K562 (cell line): ENCODE results near the gene SPATA32. TPM values are rescaled to one million over a fixed set of nuclear protein-coding genes. Genes with fewer than 3 reads are reported as not detected.

Experiments
- ATF1 ChIP-seq, 2 experiments: fragments of 450-650 bp in 1 of 2; IDR thresholded peaks; 2 replicates each; pipeline ENCODE4 v1.6.1; 2016; ENCODE audit warnings: missing compliant biosample characterization in 1 of 2, missing genetic modification characterization in 1 of 2
- BRD9 ChIP-seq: fragments of 450-650 bp; IDR thresholded peaks from 2 replicates; pipeline ENCODE4 v1.6.1; 2018; ENCODE audit warnings: low read depth; ENCODE audit not compliant: partially characterized antibody
- CBX1 ChIP-seq: sonication (generic); IDR thresholded peaks from 2 replicates; pipeline ENCODE4 v1.6.1; 2016; ENCODE audit warnings: antibody characterized with exemption, low read depth, mild to moderate bottlenecking
- EGR1 ChIP-seq: fragments of 450-650 bp; conservative IDR thresholded peaks from 2 replicates; pipeline ENCODE4 v1.6.1; 2017; ENCODE audit warnings: mild to moderate bottlenecking
- FOXK1 ChIP-seq: sonication (generic); formaldehyde crosslinking; IDR thresholded peaks from 2 replicates; pipeline ENCODE4 v1.8.0; 2022; ENCODE audit warnings: missing genetic modification reagents, mild to moderate bottlenecking, borderline replicate concordance
- MBD2 ChIP-seq: sonication (generic); IDR thresholded peaks from 2 replicates; pipeline ENCODE4 v1.6.1; 2016; ENCODE audit warnings: low read depth, borderline replicate concordance
- PHB ChIP-seq: fragments of 250-450 bp; sonication (Bioruptor Pico); IDR thresholded peaks from 2 replicates; pipeline ENCODE4 v1.5.0; 2021
- SIRT6 ChIP-seq: IDR thresholded peaks from one replicate; pipeline ENCODE4 v1.6.1; 2012; ENCODE audit warnings: low read depth, mild to moderate bottlenecking, control low read depth, inconsistent platforms, low read length, moderate library complexity
- SIX5 ChIP-seq, 2 experiments: IDR thresholded peaks; 2 replicates each; pipeline ENCODE4 v1.6.1; 2011; ENCODE audit warnings: low read length in 2 of 2, borderline replicate concordance in 1 of 2, low read depth in 1 of 2, mild to moderate bottlenecking in 1 of 2, moderate library complexity in 1 of 2; ENCODE audit not compliant: insufficient read depth in 1 of 2
- SRF ChIP-seq, 2 experiments: fragments of 250-450, 450-650 bp in 1 of 2; sonication (Bioruptor Pico) in 1 of 2; sonication (generic) in 1 of 2; formaldehyde crosslinking; IDR thresholded peaks; 2 replicates each; pipeline versions ENCODE4 v1.5.0 to v1.5.1; 2020 to 2022; ENCODE audit warnings: mild to moderate bottlenecking in 1 of 2, missing genetic modification reagents in 1 of 2
- ZNF224 ChIP-seq: sonication (generic); formaldehyde crosslinking; IDR thresholded peaks from 2 replicates; pipeline ENCODE4 v1.8.0; 2022; ENCODE audit warnings: mild to moderate bottlenecking, missing genetic modification reagents
- ZNF311 ChIP-seq: fragments of 250-450 bp; sonication (Bioruptor Pico); IDR thresholded peaks from 2 replicates; pipeline ENCODE4 v1.4.0; 2020; ENCODE audit warnings: mild to moderate bottlenecking, moderate library complexity
- ZNF41 ChIP-seq: fragments of 250-450 bp; sonication (Bioruptor Pico); conservative IDR thresholded peaks from 2 replicates; pipeline ENCODE4 v1.4.0; 2020; ENCODE audit warnings: mild to moderate bottlenecking
- ZNF707 ChIP-seq: fragments of 250-450 bp; sonication (Bioruptor Pico); conservative IDR thresholded peaks from 2 replicates; pipeline ENCODE4 v1.8.0; 2022; ENCODE audit warnings: inconsistent platforms, mild to moderate bottlenecking, moderate library complexity
- polyA plus RNA-seq, 8 experiments: library from polyadenylated mRNA; depleted of rRNA in 4 of 8; stranded (reverse) in 5 of 8; unstranded in 3 of 8; fragments of >200 nt; fragmentation: Nextera tagmentation in 2 of 8; fragmentation: Illumina TruSeq in 1 of 8; extraction: Ambion mirVana in 2 of 8; extraction: Trizol in 1 of 8; gene quantifications; 2 replicates each; pipeline versions ENCODE4 v1.2.1 to v1.2.3, GENCODE V29; 2011 to 2014; ENCODE audit warnings: inconsistent platforms in 1 of 8, missing spikeins in 1 of 8
- total RNA-seq, 7 experiments: library from RNA; depleted of rRNA in 6 of 7; stranded (reverse); fragments of >200 nt in 6 of 7; fragmentation: Illumina TruSeq in 2 of 7; extraction: Trizol in 2 of 7; gene quantifications; 2 replicates each; pipeline versions ENCODE4 v1.2.1 to v1.2.3, GENCODE V29; 2011 to 2021; ENCODE audit warnings: low replicate concordance in 1 of 7
- TF ChIP-seq, protein P1 (sequence below): sonication (generic); formaldehyde crosslinking; IDR thresholded peaks from 2 replicates; pipeline ENCODE4 v1.8.0; 2022; ENCODE audit warnings: mild to moderate bottlenecking, missing genetic modification reagents
- TF ChIP-seq, protein P2 (sequence below), 2 experiments: fragments of 450-650 bp; IDR thresholded peaks; 2 replicates each; pipeline ENCODE4 v1.6.1; 2018; ENCODE audit warnings: mild to moderate bottlenecking in 2 of 2, low read depth in 1 of 2; ENCODE audit not compliant: partially characterized antibody in 2 of 2
- TF ChIP-seq, protein P3 (sequence below): fragments of 450-650 bp; IDR thresholded peaks from 2 replicates; pipeline ENCODE4 v1.6.1; 2017; ENCODE audit warnings: antibody characterized with exemption

Gene SPATA32
- total and polyA plus RNA-seq, 9 of the 15 experiments (the other 6 are each of a cell fraction or from before 2014, with no cell fraction given): 0.03 to 0.06 TPM; not detected in 7

DNA sequence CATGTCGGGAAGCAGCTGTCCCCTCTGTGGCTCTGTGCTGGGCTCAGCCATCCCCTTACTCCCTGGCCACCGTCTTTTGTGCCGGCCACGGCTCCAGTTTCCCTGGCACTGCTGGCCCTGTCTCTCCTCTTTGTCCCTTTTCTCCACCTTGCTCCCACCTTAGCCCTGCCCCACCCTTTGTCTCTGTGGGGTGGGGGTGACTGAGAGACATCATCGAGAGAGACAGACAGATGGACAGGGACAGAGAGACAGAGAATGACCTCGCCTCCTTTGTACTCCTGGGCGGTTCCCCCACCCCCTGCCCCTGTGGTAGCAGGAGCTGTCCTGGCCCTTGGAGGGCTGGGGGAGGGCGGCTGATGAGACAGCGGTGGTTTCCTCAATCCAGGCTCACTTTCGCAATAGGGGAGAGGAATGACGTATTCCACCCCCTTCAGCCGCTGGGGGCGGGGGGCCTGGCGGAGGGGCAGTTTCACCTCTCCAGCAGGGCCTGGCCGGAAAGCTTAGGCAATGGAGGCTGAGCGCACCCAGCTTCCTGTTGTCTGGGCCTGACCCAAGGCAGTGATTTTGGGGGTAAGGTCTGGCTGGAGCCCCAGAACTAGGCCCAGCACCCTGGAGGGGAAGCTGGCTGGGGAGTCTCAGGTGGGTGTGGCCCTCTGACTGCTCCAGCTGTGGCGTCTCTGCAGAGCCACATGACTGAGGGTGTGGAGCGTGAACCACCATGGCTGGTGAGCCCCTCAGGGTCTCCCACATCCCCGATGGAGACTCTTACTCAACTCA, 32.9 kb downstream of the SPATA32 start (continued):
- TF ChIP-seq, protein P1, sequence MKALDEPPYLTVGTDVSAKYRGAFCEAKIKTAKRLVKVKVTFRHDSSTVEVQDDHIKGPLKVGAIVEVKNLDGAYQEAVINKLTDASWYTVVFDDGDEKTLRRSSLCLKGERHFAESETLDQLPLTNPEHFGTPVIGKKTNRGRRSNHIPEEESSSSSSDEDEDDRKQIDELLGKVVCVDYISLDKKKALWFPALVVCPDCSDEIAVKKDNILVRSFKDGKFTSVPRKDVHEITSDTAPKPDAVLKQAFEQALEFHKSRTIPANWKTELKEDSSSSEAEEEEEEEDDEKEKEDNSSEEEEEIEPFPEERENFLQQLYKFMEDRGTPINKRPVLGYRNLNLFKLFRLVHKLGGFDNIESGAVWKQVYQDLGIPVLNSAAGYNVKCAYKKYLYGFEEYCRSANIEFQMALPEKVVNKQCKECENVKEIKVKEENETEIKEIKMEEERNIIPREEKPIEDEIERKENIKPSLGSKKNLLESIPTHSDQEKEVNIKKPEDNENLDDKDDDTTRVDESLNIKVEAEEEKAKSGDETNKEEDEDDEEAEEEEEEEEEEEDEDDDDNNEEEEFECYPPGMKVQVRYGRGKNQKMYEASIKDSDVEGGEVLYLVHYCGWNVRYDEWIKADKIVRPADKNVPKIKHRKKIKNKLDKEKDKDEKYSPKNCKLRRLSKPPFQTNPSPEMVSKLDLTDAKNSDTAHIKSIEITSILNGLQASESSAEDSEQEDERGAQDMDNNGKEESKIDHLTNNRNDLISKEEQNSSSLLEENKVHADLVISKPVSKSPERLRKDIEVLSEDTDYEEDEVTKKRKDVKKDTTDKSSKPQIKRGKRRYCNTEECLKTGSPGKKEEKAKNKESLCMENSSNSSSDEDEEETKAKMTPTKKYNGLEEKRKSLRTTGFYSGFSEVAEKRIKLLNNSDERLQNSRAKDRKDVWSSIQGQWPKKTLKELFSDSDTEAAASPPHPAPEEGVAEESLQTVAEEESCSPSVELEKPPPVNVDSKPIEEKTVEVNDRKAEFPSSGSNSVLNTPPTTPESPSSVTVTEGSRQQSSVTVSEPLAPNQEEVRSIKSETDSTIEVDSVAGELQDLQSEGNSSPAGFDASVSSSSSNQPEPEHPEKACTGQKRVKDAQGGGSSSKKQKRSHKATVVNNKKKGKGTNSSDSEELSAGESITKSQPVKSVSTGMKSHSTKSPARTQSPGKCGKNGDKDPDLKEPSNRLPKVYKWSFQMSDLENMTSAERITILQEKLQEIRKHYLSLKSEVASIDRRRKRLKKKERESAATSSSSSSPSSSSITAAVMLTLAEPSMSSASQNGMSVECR (CRISPR knock-in tag): peak; percentile 89
- no peak for TF ChIP-seq ZNF41
- TF ChIP-seq ATF1 (CRISPR knock-in tag; IDR thresholded peaks at IDR 0.05): no peak
- peak; percentile 95 for TF ChIP-seq ATF1 (tag; IDR thresholded peaks at IDR 0.05)
- TF ChIP-seq, protein P2, sequence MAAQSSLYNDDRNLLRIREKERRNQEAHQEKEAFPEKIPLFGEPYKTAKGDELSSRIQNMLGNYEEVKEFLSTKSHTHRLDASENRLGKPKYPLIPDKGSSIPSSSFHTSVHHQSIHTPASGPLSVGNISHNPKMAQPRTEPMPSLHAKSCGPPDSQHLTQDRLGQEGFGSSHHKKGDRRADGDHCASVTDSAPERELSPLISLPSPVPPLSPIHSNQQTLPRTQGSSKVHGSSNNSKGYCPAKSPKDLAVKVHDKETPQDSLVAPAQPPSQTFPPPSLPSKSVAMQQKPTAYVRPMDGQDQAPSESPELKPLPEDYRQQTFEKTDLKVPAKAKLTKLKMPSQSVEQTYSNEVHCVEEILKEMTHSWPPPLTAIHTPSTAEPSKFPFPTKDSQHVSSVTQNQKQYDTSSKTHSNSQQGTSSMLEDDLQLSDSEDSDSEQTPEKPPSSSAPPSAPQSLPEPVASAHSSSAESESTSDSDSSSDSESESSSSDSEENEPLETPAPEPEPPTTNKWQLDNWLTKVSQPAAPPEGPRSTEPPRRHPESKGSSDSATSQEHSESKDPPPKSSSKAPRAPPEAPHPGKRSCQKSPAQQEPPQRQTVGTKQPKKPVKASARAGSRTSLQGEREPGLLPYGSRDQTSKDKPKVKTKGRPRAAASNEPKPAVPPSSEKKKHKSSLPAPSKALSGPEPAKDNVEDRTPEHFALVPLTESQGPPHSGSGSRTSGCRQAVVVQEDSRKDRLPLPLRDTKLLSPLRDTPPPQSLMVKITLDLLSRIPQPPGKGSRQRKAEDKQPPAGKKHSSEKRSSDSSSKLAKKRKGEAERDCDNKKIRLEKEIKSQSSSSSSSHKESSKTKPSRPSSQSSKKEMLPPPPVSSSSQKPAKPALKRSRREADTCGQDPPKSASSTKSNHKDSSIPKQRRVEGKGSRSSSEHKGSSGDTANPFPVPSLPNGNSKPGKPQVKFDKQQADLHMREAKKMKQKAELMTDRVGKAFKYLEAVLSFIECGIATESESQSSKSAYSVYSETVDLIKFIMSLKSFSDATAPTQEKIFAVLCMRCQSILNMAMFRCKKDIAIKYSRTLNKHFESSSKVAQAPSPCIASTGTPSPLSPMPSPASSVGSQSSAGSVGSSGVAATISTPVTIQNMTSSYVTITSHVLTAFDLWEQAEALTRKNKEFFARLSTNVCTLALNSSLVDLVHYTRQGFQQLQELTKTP (IDR thresholded peaks at IDR 0.05; ENCODE audit: low read depth in 1 of 2, partially characterized antibody in 2 of 2): peak in 1 of 2 experiments; percentile 20
- no peak for TF ChIP-seq ZNF707 (CRISPR knock-in tag)
- TF ChIP-seq SIX5 (IDR thresholded peaks at IDR 0.05; ENCODE audit: borderline replicate concordance in 1 of 2, insufficient read depth in 1 of 2, low read depth in 1 of 2, low read length in 2 of 2): no peak
- no peak for TF ChIP-seq FOXK1 (CRISPR knock-in tag)
- no peak for TF ChIP-seq ZNF311 (CRISPR knock-in tag)
- TF ChIP-seq PHB (CRISPR knock-in tag): no peak
- no peak for TF ChIP-seq SIRT6
- TF ChIP-seq MBD2: peak; percentile 32; the same call in 1 of the 2 replicates
- peak; percentile 91 for TF ChIP-seq EGR1
- TF ChIP-seq, protein P3, sequence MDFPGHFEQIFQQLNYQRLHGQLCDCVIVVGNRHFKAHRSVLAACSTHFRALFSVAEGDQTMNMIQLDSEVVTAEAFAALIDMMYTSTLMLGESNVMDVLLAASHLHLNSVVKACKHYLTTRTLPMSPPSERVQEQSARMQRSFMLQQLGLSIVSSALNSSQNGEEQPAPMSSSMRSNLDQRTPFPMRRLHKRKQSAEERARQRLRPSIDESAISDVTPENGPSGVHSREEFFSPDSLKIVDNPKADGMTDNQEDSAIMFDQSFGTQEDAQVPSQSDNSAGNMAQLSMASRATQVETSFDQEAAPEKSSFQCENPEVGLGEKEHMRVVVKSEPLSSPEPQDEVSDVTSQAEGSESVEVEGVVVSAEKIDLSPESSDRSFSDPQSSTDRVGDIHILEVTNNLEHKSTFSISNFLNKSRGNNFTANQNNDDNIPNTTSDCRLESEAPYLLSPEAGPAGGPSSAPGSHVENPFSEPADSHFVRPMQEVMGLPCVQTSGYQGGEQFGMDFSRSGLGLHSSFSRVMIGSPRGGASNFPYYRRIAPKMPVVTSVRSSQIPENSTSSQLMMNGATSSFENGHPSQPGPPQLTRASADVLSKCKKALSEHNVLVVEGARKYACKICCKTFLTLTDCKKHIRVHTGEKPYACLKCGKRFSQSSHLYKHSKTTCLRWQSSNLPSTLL: no peak
- TF ChIP-seq ZNF224: no peak
- no peak for TF ChIP-seq BRD9
- 0 out of 4 replicates have a peak, but pooled peaks of 1 of the 2 experiments have one; percentile 11 for TF ChIP-seq SRF (CRISPR knock-in tag; IDR thresholded peaks at IDR 0.05)
- TF ChIP-seq CBX1: no peak
